Kidney (tissue), 14 donors: ENCODE data around the gene PPTC7. TPM values are rescaled to one million over a fixed set of nuclear protein-coding genes. Genes with fewer than 3 reads are reported as not detected.
A peak's percentile ranks its signal among the peaks of the same experiment; 100 is the strongest.
"Not testable (repeated sequence)": the region's sequence is repeated elsewhere in the genome, so short reads cannot be mapped to it uniquely, and the experiment has no call there.

Experiments
- DNase-seq, 5 donors: peaks; one replicate each; pipeline ENCODE4 v3.0.0-alpha.2; 2013 to 2020
- FAIRE-seq: peaks from 2 replicates; lab custom pipeline; 2012; peaks lifted over from hg19 to GRCh38; lab: Jason Lieb, UNC
- H3K27ac ChIP-seq, 2 donors: one replicate each; pipeline ENCODE4 v1.7.0; 2013; ENCODE audit warnings: low read depth in 2 of 2, low read length in 2 of 2, inconsistent platforms in 1 of 2
- H3K27me3 ChIP-seq: one replicate; pipeline ENCODE4 v1.7.1; 2013; ENCODE audit warnings: low read length, inconsistent platforms; ENCODE audit not compliant: control insufficient read depth, insufficient read depth
- H3K36me3 ChIP-seq, 3 donors: one replicate each; pipeline versions ENCODE4 v1.7.0 to v1.7.1; 2013; ENCODE audit warnings: low read length in 3 of 3, control low read depth in 1 of 3, inconsistent platforms in 1 of 3; ENCODE audit not compliant: insufficient read depth in 3 of 3, control insufficient read depth in 2 of 3
- H3K4me1 ChIP-seq, 3 donors: one replicate each; pipeline versions ENCODE4 v1.7.0 to v1.7.1; 2013; ENCODE audit warnings: low read length in 3 of 3, inconsistent platforms in 1 of 3, low read depth in 1 of 3; ENCODE audit not compliant: control insufficient read depth in 2 of 3, insufficient read depth in 2 of 3
- H3K4me3 ChIP-seq, 3 donors: one replicate each; pipeline versions ENCODE4 v1.7.0 to v1.8.1; 2013; ENCODE audit warnings: low read length in 3 of 3, control low read depth in 1 of 3, inconsistent platforms in 1 of 3
- H3K9ac ChIP-seq, 3 donors: one replicate each; pipeline versions ENCODE4 v1.7.0 to v1.7.1; 2013; ENCODE audit warnings: low read length in 3 of 3, control low read depth in 1 of 3, inconsistent platforms in 1 of 3
- H3K9me3 ChIP-seq, 3 donors: one replicate each; pipeline versions ENCODE4 v1.7.0 to v1.7.1; 2013; ENCODE audit warnings: low read length in 3 of 3, control low read depth in 1 of 3, inconsistent platforms in 1 of 3; ENCODE audit not compliant: control insufficient read depth in 2 of 3, insufficient read depth in 1 of 3
- intact Hi-C: fragments of 100-400 bp; cut with DNase I; formaldehyde crosslinking; loops from one replicate; pipeline ENCODE4 v1.11.1; 2022
- polyA plus RNA-seq: library from polyadenylated mRNA; stranded (reverse); fragments of 350-450 nt; fragmentation: Illumina TruSeq; extraction: RNeasy Lipid Tissue Mini Kit (QIAGEN cat#74804); gene quantifications from one replicate; pipeline ENCODE4 v1.2.3, GENCODE V29; 2014; ENCODE audit warnings: low read depth, low replicate concordance; ENCODE audit not compliant: insufficient read depth
- total RNA-seq: library from RNA; stranded (reverse); fragmentation: NEBNext Ultra II Directional; extraction: Animal tissue kit (Norgen Biotek cat#: 25700); gene quantifications from one replicate; pipeline ENCODE4 v1.2.1, GENCODE V29; 2021
- TF ChIP-seq, protein P1 (sequence below): IDR thresholded peaks from 3 replicates; pipeline ENCODE4 v1.5.1; 2012; ENCODE audit warnings: mild to moderate bottlenecking, moderate library complexity, borderline replicate concordance; ENCODE audit not compliant: insufficient read depth; ENCODE audit errors: extremely low read depth
- donor health status: control.
- donor health status: control.
- donor health status: control.
- donor health status: control.
- donor health status: control.
- donor health status: DM: yes; HTN: yes; CAD: no.
- donor health status: Normal renal cell carcinoma (clear cell type).

Gene PPTC7
- total and polyA plus RNA-seq, 2 donors from 2014 or later, result 10.0 to 27.9 TPM

DNA sequence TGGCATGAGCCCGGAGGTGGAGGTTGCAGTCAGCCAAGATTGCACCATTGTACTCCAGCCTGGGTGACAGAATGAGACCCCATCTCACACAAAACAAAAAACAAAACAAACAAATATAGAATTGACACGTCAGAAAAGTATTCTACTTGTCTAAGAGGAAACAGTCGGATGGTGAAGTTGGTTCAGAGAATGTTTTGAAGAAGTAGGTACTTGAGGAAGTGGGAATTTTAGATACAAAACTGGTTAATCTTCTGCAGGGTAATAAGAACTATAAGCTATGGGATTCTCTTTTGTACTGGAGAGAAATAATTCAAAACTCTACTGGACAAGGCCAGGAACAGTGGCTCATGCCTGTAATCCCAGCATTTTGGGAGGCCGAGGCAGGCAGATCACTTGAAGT lies 16.2 kb upstream of the PPTC7 start:
- H3K36me3 ChIP-seq, result no peaks in the 10 kb centered on the region
- no peak overlapping the region for H3K27ac ChIP-seq
- no peaks in the 10 kb centered on the region for H3K9me3 ChIP-seq
- DNase-seq, result no peak
- H3K4me1 ChIP-seq, result no peaks in the 10 kb centered on the region
- intact Hi-C loops, result no loop called here
- no peak overlapping the region for H3K4me3 ChIP-seq
- TF ChIP-seq, protein P1, sequence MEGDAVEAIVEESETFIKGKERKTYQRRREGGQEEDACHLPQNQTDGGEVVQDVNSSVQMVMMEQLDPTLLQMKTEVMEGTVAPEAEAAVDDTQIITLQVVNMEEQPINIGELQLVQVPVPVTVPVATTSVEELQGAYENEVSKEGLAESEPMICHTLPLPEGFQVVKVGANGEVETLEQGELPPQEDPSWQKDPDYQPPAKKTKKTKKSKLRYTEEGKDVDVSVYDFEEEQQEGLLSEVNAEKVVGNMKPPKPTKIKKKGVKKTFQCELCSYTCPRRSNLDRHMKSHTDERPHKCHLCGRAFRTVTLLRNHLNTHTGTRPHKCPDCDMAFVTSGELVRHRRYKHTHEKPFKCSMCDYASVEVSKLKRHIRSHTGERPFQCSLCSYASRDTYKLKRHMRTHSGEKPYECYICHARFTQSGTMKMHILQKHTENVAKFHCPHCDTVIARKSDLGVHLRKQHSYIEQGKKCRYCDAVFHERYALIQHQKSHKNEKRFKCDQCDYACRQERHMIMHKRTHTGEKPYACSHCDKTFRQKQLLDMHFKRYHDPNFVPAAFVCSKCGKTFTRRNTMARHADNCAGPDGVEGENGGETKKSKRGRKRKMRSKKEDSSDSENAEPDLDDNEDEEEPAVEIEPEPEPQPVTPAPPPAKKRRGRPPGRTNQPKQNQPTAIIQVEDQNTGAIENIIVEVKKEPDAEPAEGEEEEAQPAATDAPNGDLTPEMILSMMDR, result no peak
- no peak overlapping the region for H3K9ac ChIP-seq
- no peak for FAIRE-seq
- H3K27me3 ChIP-seq, result no peaks in the 10 kb centered on the region

DNA sequence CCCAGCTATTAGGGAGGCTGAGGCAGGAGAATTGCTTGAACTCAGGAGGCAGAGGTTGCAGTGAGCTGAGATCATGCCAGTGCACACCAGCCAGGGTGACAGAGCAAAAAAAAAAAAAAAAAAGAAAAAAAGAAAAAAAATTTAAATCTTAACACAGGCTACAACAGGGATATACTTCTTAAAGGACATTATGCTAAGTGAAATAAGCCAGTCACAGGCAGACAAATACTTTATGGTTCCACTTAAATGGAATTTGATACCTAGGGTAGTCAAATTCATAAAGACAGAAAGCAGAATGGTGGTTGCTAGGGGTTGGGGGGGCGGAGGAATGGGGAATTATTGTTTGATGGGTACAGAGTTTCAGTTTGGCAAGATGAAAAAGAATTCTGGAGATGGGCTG lies 14.8 kb upstream of the PPTC7 start:
- H3K36me3 ChIP-seq, result no peaks in the 10 kb centered on the region
- TF ChIP-seq, protein P1, result no peak
- no peak for DNase-seq
- no peak overlapping the region for H3K9ac ChIP-seq
- no peaks in the 10 kb centered on the region for H3K4me1 ChIP-seq
- H3K27ac ChIP-seq, result no peak overlapping the region
- no peak overlapping the region for H3K4me3 ChIP-seq
- H3K9me3 ChIP-seq, result no peaks in the 10 kb centered on the region
- intact Hi-C loops, result no loop called here
- FAIRE-seq, result no peak
- H3K27me3 ChIP-seq, result no peaks in the 10 kb centered on the region

DNA sequence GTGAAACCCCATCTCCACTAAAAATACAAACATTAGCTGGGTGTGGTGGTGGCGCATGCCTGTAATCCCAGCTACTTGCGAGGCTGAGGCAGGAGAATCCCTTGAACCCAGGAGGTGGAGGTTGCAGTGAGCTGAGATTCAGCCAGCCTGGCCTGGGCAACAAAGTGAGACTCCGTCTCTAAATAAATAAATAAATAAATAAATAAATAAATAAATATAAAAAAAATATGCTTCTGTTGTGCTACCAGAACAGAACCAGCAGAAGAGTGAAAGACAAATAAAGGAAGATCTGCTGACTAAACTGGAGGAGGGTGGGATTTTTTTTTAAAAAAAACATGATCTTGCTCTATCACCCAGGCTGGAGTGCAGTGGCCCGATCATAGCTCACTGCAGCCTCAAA lies 9.8 kb upstream of the PPTC7 start:
- DNase-seq, H3K27ac ChIP-seq, H3K9ac ChIP-seq, H3K36me3 ChIP-seq, FAIRE-seq, H3K4me3 ChIP-seq, H3K9me3 ChIP-seq, H3K27me3 ChIP-seq, intact Hi-C loops: not testable (repeated sequence)
- peaks cover 2 to 16% (median 13%) of the 10 kb centered on the region in 3 donors for H3K4me1 ChIP-seq

DNA sequence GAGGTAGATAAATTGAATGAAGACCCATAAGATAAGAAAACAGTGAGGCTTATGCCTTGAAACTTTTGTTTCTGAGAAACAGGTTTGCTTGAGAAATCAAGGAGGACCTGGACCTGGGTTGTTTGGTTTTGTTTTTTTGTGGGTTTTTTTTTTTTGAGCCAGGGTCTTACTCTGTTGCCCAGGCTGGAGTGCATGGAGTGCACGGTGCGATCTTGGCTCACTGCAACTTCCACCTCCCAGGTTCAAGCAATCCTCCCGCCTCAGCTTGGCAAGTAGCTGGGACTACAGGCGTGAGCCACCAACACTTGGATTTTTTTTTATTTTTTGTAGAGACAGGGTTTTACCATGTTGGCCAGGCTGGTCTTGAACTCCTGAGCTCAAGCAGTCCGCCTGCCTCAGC lies 9.0 kb upstream of the PPTC7 start:
- FAIRE-seq, result no peak
- DNase-seq, result no peak
- Histone ChIP-seq H3K9ac (peak overlapping the region in 2 of 3 donors; percentile 10 to 66), H3K36me3 (no peaks in the 10 kb centered on the region), H3K27ac (peak overlapping the region; percentile 88 to 93), H3K4me3 (peak overlapping the region in 1 of 3 donors; percentile 37), H3K27me3 (no peaks in the 10 kb centered on the region), H3K4me1 (peaks cover 2 to 16% (median 13%) of the 10 kb centered on the region in 3 donors), H3K9me3 (no peaks in the 10 kb centered on the region)
- intact Hi-C loops, result no loop called here
- TF ChIP-seq, protein P1, result no peak
